MG63 (cell line): ENCODE data around the gene ATXN3. TPM values are rescaled to one million over a fixed set of nuclear protein-coding genes. Genes with fewer than 3 reads are reported as not detected.
A peak's percentile ranks its signal among the peaks of the same experiment; 100 is the strongest.

Experiments
- DNase-seq: peaks from one replicate; pipeline ENCODE4 v3.0.0-alpha.2; 2020
- H3K27me3 ChIP-seq: fragments of 250-450 bp; sonication (Bioruptor Pico); 2 replicates; pipeline ENCODE4 v1.5.1; 2020; ENCODE audit warnings: mild to moderate bottlenecking, moderate library complexity
- H3K36me3 ChIP-seq: fragments of 250-450 bp; sonication (Bioruptor Pico); 2 replicates; pipeline ENCODE4 v1.5.1; 2020; ENCODE audit warnings: mild to moderate bottlenecking, moderate library complexity
- H3K4me3 ChIP-seq: fragments of 250-450 bp; sonication (Bioruptor Pico); 2 replicates; pipeline ENCODE4 v1.5.1; 2020; ENCODE audit warnings: mild to moderate bottlenecking, moderate library complexity
- H3K9me3 ChIP-seq: fragments of 250-450 bp; sonication (Bioruptor Pico); 2 replicates; pipeline ENCODE4 v1.5.1; 2020; ENCODE audit warnings: mild to moderate bottlenecking, moderate library complexity
- total RNA-seq: library from RNA; depleted of rRNA; stranded (reverse); fragments of >200 nt; shearing (Covaris generic); gene quantifications from 2 replicates; pipeline ENCODE4 v1.2.3, GENCODE V29; 2014; ENCODE audit warnings: low replicate concordance; rRNA removed

Gene ATXN3
- 8.3 and 22.0 TPM in 2 replicates for total RNA-seq

DNA sequence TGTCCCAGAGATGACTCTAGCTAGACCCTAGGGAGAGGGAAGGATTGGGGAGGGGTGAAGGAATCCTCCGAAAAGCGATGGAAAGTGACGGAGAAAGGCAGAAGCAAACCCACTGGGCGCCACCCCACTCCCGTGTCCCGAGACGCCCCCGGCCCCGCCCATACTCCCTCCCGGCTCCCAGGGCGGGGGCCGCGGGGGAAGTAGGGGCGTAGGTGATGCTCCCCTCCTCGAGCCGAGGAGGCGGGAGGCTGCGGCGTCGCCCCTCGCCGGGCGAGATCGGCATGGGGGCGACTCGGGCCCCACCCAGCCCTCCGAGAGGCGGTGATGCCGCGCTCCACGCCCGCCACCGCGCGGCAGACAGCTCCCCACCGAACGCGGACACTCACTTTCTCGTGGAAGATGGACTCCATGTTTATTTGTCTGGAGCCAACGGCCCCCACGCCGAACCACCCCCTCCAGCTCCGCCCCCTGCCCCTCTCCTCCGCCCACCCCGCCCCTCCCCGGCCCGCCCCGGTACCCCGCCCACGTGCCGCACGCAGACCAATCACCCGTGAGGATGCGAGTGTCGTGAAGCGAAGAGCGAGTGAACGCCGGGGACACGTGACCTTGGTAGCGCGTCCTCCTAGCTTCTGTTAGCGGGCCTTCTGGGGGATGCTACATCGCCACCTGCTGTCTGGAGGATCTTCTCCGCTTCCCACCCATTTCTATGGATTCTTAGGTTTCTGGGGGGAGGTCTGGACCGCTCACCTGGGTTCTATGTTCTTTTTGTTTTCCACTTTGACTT lies at the start of gene ATXN3:
Gene ATXN3, minus strand, starts transcription at position 440 of the 784 bp plus-strand sequence. Its CDS starts 30 bp downstream, at position 410.
- no peaks in the 10 kb centered on the region for H3K36me3 ChIP-seq
- H3K4me3 ChIP-seq: peak within 1 kb of the TSS; percentile 89
- no peaks in the 10 kb centered on the region for H3K27me3 ChIP-seq
- DNase-seq: peak; percentile 96
- no peaks in the 10 kb centered on the region for H3K9me3 ChIP-seq

DNA sequence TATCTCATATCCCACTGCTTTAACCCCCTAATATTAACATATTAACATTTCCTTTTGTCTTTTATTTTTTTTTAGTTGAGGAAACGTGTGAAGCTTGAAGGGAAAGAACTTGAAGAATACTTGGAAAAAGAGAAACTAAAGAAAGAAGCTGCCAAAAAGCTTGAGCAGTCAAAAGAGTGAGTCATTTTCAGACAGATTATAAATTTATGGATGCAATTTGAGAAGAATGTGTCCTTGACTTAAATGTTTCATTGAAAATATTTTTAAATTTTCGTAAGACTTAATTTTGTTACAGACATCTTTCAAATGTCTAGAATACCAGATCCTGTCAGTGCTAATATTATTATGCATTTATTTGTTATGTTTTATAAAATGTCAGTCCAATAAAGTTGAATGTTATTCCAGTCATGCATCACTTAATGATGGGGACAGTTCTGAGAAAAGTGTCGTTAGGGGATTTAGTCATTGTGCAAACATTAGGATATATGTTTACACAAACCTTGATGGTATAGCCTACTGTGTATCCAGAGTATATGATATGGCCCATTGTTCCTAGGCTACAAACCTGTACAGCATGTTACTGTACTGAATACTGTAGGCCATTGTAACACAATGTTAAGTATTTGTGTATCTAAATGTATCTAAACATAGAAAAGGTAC lies 48.0 kb upstream of the ATXN3 start:
- no peak for DNase-seq
- Histone ChIP-seq H3K4me3 (no peak overlapping the region), H3K27me3 (no peaks in the 10 kb centered on the region), H3K36me3 (peaks cover 27% of the 10 kb centered on the region), H3K9me3 (no peaks in the 10 kb centered on the region)

DNA sequence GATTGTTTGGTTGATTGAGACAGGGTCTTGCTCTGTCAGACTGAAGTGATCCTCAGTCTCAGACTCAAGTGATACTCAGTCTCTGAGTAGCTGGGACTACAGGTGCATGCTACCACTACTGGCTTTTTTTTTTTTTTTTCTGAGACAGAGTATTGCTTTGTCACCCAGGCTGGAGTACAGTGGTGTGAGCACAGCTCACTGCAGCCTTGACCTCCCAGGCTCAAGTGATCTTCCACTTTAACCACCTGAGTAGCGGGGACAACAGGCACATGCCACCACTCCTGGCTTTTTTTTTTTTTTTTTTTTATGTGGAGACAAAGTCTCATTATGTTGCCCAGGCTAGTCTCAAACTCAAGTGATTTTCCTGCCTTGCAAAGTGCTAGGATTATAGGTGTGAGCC lies 47.2 kb upstream of the ATXN3 start:
- H3K27me3 ChIP-seq: no peaks in the 10 kb centered on the region
- H3K36me3 ChIP-seq: peaks cover 27% of the 10 kb centered on the region
- DNase-seq: no peak
- no peak overlapping the region for H3K4me3 ChIP-seq
- H3K9me3 ChIP-seq: no peaks in the 10 kb centered on the region

DNA sequence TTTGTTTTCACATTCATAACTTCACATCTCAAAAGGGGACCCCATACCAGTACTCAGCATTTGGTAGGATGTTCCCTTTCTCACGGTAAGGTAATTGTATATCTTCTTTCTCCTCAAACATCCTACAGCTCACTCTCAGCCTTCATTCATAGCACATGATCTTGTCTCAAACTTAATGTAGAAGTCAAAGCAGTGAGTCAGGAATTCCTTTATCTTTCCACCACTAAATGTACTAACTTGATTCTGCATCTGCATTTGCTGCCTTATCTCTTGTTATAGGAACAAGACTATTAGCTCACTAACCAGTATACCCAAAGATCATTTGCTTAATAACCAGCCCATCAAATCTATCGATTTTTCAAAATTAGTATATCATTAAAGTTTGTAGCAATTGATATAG lies 38.3 kb upstream of the ATXN3 start:
- H3K9me3 ChIP-seq: no peaks in the 10 kb centered on the region
- DNase-seq: no peak
- H3K27me3 ChIP-seq: no peaks in the 10 kb centered on the region
- no peak overlapping the region for H3K4me3 ChIP-seq
- peaks cover 36% of the 10 kb centered on the region for H3K36me3 ChIP-seq

DNA sequence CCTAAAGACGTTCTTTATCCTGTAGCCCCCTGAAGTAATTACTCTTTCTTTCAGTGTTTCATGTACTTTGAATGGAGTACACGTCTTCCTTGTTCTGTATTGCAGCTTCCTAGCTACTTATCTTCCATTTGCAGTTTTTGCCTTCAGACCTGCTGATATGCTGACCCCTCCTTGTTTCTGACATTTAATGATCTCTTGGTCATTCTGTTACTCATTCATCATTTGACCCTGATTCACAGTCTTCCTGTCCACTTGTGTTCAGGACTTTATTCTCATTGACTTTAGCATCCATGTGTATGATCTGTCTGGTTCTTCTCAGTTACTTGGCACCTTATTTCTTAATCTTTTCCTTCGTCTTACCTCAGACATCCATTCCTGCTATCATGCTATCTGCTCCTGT lies 37.6 kb upstream of the ATXN3 start:
- Histone ChIP-seq H3K4me3 (no peak overlapping the region), H3K36me3 (peaks cover 36% of the 10 kb centered on the region), H3K9me3 (no peaks in the 10 kb centered on the region), H3K27me3 (no peaks in the 10 kb centered on the region)
- no peak for DNase-seq

DNA sequence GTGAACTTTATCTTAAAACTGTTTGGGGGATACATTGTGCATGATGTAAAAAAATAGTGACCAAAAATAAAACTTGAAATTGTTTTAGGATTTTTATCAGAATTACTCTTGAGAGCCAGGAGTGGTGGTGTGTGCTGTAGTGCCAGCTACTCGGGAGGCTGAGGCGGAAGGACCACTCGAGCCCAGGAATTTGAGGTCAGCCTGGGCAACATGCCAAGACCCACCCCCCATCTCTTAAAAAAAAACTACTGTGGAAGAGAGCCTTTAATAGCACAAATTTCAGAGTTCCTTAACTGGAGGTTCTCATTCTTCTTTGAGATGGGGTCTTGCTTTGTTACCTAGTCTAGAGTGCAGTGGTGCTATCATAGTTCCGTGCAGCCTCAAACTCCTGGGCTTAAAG lies 36.9 kb upstream of the ATXN3 start:
- Histone ChIP-seq H3K27me3 (no peaks in the 10 kb centered on the region), H3K36me3 (peaks cover 36% of the 10 kb centered on the region), H3K9me3 (no peaks in the 10 kb centered on the region), H3K4me3 (no peak overlapping the region)
- no peak for DNase-seq

DNA sequence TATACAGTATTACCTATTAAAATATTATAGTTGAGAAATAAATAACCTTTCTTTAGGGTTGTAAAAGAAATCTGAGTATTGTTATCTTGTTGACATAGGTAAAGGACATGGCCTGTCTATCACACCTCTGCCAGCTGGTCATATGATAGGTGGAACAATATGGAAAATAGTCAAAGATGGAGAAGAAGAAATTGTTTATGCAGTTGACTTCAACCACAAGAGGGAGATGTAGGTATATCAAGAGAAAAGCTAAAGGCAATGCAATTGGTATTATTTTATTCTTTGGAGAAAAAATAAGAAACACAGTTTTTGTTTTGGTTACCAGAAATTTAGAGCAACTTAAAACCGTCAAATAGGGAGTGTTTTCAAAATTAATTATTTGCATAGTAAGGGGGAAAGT lies 28.9 kb upstream of the ATXN3 start:
- peaks cover 38% of the 10 kb centered on the region for H3K36me3 ChIP-seq
- no peaks in the 10 kb centered on the region for H3K9me3 ChIP-seq
- no peaks in the 10 kb centered on the region for H3K27me3 ChIP-seq
- DNase-seq: no peak
- no peak overlapping the region for H3K4me3 ChIP-seq

DNA sequence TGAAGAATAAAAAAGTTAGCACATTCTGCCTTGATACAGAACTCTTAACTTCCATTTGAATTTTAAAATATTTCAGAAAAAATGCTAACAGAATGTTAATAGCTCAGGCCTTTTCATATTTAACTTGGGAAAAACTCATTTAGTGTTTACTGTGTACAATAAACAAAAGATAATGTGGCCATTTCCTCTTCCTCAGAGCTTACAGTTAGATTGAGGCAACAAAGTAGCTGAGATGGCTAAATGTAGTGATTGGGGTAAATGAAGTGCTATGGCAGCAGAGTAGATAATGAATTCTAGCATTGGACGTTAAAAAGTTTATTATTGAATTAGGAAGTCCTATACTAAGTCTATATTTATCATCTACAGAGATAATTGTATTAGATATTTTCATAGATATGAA lies 28.1 kb upstream of the ATXN3 start:
- DNase-seq: no peak
- no peak overlapping the region for H3K4me3 ChIP-seq
- no peaks in the 10 kb centered on the region for H3K9me3 ChIP-seq
- H3K27me3 ChIP-seq: no peaks in the 10 kb centered on the region
- H3K36me3 ChIP-seq: peaks cover 38% of the 10 kb centered on the region

DNA sequence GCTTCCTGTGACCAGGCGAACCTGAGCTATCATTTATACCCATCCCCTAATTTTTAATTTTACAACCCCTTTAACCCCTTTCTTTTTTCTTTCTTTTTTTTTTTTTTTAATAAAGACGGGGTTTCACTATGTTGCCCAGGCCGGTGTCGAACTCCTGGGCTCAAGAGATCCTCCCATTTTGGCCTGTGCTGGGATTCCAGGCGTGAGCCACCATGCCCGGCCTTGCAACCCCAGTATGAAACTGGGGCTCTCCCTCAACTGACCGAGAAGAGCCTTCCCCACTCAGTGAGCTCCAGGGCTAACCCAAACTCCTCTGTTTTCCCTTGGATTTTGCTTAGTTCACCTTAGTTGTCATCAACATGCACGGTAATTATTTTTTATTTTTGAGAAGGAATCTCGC lies 16.4 kb upstream of the ATXN3 start:
- H3K9me3 ChIP-seq: no peaks in the 10 kb centered on the region
- peaks cover 15% of the 10 kb centered on the region for H3K36me3 ChIP-seq
- peak; percentile 8 for DNase-seq
- H3K27me3 ChIP-seq: no peaks in the 10 kb centered on the region
- peak overlapping the region; percentile 94 for H3K4me3 ChIP-seq

DNA sequence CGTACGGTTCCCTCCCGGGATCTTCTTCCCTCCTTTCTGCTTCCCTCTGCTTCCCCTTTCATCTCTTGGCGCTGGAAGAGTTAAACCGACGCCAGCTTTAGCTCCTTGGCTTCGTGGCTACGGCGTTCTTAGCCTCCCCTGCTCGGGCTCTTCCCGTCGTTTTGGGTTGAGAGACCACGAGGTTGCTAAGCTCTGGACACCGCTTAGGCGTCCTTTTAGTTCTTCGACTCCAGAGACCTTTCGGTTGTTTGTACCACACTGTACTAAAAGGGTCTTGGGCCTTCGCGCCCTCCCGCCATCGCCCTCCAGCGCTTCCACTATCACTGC lies 15.9 kb upstream of the ATXN3 start:
- Histone ChIP-seq H3K36me3 (peaks cover 15% of the 10 kb centered on the region), H3K9me3 (no peaks in the 10 kb centered on the region), H3K27me3 (no peaks in the 10 kb centered on the region), H3K4me3 (peak overlapping the region; percentile 94)
- DNase-seq: peak; percentile 7

DNA sequence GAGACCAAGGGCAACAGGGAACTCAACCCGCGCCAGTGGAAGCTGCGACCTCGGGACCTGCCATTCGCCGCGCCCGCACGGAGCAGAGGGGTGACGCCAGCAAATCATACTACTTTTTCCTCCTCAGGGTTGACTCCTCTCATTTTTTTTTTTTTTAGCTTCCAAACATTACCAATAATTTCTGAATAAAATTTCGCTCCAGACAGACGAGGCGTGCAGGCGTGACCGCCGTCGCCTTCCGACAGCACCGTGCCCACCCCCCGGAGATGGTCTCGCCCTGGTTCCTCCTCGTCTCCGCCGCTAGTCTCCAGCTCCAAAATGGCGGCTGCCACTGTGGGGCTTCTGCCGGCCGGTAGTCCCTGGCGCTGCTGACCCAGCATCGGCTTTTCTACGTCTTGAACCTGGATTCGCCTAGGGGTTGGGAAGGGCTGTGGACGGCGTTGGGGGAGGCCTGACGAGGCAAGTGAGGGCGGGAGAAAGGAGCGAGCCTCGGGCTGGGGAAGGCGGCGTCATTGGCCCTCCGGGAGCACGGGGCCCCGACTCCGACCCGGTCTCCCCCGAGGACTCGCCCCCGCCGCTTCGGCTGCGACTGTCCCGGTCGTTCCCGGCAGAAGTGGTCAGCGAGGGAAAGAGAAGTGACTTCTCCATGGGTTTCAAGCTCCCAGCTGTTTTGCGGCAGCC lies 15.4 kb upstream of the ATXN3 start, which contains the start of the genes CPSF2 and NDUFB1:
Gene CPSF2, plus strand, starts transcription at position 300 of the 681 bp plus-strand sequence. CDS start 9,016 bp downstream, outside the sequence.
Gene NDUFB1, minus strand, starts transcription at position 37 of the 681 bp plus-strand sequence. CDS start 4,069 bp downstream, outside the sequence.
- H3K4me3 ChIP-seq: peak within 1 kb of the TSS; percentile 94

DNA sequence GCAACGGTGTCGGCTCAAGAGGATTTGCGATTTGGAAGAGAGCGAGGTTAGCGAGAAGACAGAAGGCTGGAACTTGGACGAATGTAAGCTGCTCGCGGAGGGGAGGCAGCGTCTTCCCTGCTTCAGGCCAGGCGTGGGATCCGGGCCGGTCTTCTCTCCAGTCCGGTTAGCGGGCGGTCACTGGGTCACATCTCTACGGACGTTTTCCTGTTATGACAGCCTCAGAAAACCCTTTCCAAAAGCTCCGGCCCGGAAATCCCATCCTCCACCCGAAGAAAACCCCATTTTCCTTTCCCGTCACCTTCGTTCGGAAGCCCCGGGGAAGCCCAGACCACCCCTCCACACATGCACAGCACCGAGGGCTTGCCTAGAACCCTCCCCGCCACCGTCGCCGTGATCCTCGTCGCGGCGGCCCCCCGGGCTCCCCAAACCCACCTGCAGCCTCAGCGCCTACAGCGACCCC lies 14.9 kb upstream of the ATXN3 start:
- peak; percentile 13 for DNase-seq
- no peaks in the 10 kb centered on the region for H3K27me3 ChIP-seq
- H3K9me3 ChIP-seq: no peaks in the 10 kb centered on the region
- peak overlapping the region; percentile 94 for H3K4me3 ChIP-seq
- peaks cover 17% of the 10 kb centered on the region for H3K36me3 ChIP-seq

More for the DNA sequence above, 15.4 kb upstream of the ATXN3 start, which contains the start of the genes CPSF2 and NDUFB1:
- H3K27me3 ChIP-seq: no peaks in the 10 kb centered on the region
- peak; percentile 78 for DNase-seq
- H3K36me3 ChIP-seq: peaks cover 18% of the 10 kb centered on the region
- no peaks in the 10 kb centered on the region for H3K9me3 ChIP-seq

DNA sequence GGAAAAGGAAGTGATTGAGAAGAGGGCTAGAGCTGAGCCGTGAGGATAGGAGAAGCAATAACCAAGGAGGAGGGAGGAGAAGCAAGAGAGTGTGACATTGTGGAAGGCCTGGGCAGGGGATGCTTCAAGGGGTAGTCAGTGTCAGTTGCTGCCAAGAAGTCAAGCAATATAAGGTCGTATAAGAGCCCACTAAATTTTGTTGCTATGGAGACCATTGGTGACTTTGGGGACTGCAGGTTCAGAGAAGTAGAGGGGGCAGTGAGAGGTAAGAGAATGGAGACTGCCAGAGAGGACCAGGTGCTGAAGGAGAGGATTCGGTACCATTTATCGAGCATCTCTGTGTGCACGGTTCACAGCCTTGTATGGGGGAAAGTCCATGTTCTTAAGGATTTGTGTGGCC lies 3.1 kb upstream of the ATXN3 start:
- H3K36me3 ChIP-seq: no peaks in the 10 kb centered on the region
- no peaks in the 10 kb centered on the region for H3K9me3 ChIP-seq
- H3K4me3 ChIP-seq: no peak overlapping the region
- H3K27me3 ChIP-seq: no peaks in the 10 kb centered on the region
- DNase-seq: no peak

DNA sequence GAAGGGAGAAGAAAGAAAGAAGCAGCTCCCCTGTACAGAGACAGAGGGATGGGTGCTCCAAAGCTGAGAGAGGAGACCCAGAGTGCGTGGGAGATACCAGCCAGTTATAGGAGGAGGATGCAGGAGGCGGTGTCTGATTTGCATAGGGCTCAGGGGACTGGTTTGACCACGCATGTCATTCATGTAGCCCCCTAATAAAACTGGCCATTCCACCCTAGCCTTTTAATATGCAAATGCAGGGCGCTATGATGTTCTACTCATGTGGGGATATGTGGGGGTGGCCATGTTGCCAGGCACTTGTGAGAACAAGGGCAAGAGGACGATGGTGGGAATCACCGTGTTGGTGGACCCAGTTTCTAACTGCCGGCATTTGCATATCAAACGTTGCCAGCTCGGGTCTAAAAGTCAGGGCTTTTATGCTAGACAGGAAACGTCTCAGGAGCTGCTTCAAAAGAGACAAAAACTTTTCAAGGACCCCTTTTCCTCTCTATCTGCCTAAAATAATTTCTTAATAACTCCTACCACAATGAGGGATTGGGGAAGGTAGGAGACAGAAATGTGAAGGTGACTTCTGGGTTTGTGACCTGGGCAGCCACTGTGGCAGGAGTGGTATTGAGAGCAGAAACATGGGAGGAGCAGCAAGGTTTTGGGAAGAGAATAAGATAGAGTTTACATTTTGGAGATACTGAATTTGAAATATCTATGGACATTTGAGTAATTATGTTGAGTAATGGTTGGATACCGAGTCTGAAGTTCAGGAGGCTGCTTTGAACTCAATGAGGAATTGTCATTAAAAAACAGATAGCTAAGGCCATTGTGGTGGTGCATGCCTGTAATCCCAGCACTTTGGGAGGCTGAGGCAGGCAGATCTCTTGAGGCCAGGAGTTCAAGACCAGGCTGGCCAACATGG lies 2.2 kb upstream of the ATXN3 start:
- DNase-seq: no peak
- H3K9me3 ChIP-seq: no peaks in the 10 kb centered on the region
- no peaks in the 10 kb centered on the region for H3K27me3 ChIP-seq
- H3K36me3 ChIP-seq: no peaks in the 10 kb centered on the region
- H3K4me3 ChIP-seq: no peak overlapping the region

DNA sequence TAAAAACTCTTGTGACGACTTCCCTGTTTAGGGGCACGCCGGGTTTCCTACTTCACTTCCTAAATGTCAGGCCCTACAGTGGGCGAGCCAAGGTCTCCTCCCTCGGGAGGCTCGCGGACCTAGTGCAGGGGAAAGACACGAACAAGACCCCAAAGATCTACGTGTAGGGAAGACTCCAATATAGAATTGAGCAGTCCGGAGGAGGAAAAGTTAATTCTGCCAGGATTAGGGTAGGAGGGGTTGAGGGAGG lies 564 bp downstream of the ATXN3 start:
- Histone ChIP-seq H3K4me3 (peak overlapping the region; percentile 89), H3K36me3 (no peaks in the 10 kb centered on the region), H3K27me3 (no peaks in the 10 kb centered on the region), H3K9me3 (no peaks in the 10 kb centered on the region)
- peak; percentile 36 for DNase-seq

DNA sequence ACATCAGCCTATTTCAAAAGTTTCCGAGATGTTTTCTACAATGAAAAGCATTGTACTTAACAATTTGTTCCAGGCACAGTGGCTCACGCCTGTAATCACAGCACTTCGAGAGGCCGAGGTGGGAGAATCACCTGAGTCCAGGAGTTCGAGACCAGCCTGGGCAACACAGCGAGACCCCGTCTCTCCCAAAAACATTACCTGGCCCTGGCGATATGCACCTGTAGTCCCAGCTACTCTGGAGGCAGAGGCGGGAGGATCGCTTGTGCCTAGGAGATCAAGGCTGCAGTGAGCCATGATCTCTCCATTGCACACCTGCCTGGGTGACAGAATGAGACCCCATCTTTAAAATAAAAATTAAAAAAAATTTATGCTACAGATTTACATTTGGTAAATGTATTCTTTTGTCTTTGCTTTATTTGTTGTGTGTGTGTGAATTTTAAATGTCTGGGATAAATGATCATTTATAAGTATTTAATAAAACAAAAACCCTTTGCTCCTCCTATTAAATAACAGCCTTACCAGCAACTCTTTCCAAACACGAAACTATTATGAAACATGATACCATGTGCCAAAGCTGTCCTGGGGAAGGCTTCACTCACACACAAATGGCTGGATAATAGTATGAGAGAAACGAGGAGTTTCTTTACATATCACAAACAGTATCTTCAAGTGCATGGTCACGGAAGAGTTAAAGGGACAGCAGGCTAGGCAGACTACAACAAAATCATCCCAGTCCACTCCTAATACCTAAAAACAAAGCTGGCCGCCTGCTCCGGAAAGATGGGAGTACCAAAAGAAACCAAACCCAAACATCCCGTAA lies 1.1 kb downstream of the ATXN3 start:
- Histone ChIP-seq H3K9me3 (no peaks in the 10 kb centered on the region), H3K36me3 (no peaks in the 10 kb centered on the region), H3K4me3 (peak overlapping the region; percentile 89), H3K27me3 (no peaks in the 10 kb centered on the region)
- no peak for DNase-seq
